Epithelial cell of proximal tubule (primary cell): Measurements from ENCODE around the gene SRP19. TPM values are rescaled to one million over a fixed set of nuclear protein-coding genes. Genes with fewer than 3 reads are reported as not detected.

Source experiments
- DNase-seq: peaks from one replicate; pipeline ENCODE4 v3.0.0-alpha.2; 2011; ENCODE audit warnings: low read depth
- H3K4me3 ChIP-seq: 2 replicates; pipeline ENCODE4 v1.5.1; 2011; ENCODE audit warnings: low read depth, mild to moderate bottlenecking, low read length
- total RNA-seq: library from RNA; depleted of rRNA; stranded (reverse); fragments of >200 nt; gene quantifications from 2 replicates; pipeline ENCODE4 v1.2.3, GENCODE V29; 2015
- TF ChIP-seq, protein P1 (sequence below): conservative IDR thresholded peaks from 2 replicates; pipeline ENCODE4 v1.5.1; 2012; ENCODE audit warnings: low read depth, mild to moderate bottlenecking, low read length

The SRP19 gene
- total RNA-seq, 1 donor from 2014 or later = 75.1 TPM

- no peak overlapping the region for H3K4me3 ChIP-seq
- TF ChIP-seq, protein P1, sequence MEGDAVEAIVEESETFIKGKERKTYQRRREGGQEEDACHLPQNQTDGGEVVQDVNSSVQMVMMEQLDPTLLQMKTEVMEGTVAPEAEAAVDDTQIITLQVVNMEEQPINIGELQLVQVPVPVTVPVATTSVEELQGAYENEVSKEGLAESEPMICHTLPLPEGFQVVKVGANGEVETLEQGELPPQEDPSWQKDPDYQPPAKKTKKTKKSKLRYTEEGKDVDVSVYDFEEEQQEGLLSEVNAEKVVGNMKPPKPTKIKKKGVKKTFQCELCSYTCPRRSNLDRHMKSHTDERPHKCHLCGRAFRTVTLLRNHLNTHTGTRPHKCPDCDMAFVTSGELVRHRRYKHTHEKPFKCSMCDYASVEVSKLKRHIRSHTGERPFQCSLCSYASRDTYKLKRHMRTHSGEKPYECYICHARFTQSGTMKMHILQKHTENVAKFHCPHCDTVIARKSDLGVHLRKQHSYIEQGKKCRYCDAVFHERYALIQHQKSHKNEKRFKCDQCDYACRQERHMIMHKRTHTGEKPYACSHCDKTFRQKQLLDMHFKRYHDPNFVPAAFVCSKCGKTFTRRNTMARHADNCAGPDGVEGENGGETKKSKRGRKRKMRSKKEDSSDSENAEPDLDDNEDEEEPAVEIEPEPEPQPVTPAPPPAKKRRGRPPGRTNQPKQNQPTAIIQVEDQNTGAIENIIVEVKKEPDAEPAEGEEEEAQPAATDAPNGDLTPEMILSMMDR = no peak
- no peak for DNase-seq
Measured at GRCh38 chr5:112906637-112907036, 45.5 kb downstream of the SRP19 start.

DNA sequence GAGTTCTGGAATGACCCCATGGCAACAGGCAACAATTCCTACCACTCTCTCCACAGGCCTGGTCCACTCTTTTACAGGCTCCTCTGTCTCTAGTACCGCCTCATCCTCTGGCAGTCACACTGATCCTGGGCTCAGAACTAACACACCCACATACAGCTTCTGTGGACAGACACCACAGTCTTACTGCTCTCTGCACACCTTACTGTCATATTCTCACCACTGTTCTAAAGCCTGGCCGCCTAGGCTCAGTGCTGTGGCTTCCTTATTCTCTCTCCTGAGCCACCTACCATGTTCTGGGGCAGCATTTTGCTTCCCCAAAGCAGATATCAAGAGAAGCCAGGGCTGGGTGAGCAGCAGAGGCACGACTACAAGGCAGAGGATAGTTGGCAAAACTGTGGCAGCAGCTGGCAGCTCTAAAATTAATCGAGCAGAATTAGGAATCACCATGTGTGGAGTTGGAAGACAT is 46.1 kb downstream of the SRP19 start:
- no peak for DNase-seq
- TF ChIP-seq, protein P1 = no peak

GRCh38 chr5:112908854-112909253 is 47.8 kb downstream of the SRP19 start:
- DNase-seq = peak; percentile 54
- TF ChIP-seq, protein P1 = no peak
- no peak overlapping the region for H3K4me3 ChIP-seq

More for the DNA sequence above, 46.1 kb downstream of the SRP19 start:
- no peak overlapping the region for H3K4me3 ChIP-seq

DNA sequence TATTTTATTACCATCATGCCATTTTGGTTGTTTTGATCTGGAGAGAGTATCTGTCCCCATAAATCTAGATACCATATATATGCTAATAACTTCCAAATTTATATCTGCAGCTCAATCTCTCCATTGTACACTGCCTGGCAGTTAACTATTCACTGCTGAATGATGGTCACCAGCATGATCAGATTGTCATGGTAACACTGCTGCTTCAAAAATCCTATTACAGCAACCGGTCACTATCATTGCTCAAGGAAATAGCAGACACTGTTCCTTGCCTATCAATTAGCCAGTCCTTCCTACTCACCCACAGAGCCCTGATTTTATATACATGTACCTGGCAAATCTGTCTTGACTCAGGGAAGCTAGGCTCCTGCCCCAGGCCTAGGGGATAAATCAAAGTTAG is 49.4 kb downstream of the SRP19 start:
- no peak overlapping the region for H3K4me3 ChIP-seq

GRCh38 chr5:112914584-112914983 is 53.5 kb downstream of the SRP19 start:
- TF ChIP-seq, protein P1 = no peak
- DNase-seq = no peak

More for the DNA sequence above, 49.4 kb downstream of the SRP19 start:
- no peak for DNase-seq
- TF ChIP-seq, protein P1 = no peak

GRCh38 chr5:112915831-112916230 is 54.7 kb downstream of the SRP19 start:
- no peak overlapping the region for H3K4me3 ChIP-seq
- TF ChIP-seq, protein P1 = no peak
- DNase-seq = no peak

More at GRCh38 chr5:112914584-112914983, 53.5 kb downstream of the SRP19 start:
- no peak overlapping the region for H3K4me3 ChIP-seq

DNA sequence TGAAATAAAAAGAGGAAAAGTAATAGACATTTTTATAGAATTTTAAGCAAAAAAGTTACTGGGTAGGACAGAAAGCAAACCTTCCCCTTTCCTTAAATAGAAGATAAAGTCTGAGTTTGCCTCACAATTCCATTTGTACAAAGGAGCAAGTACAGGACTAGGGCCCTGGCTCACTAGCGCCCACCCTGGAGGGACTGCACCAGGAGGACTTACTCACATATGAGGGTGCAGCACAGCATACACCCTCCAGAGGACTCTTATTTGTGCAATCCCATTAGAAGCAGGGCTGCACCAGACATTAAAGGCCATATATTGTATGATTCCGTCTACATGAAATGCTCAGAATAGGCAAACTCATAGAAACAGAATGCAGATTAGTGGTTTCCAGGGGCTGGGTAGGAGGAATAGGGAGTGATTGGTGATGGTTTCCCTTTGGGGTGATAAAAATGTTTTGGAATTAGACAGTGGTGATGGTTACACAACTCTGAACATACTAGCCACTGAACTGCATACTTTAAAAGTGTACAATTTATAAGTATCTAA is 56.4 kb downstream of the SRP19 start:
- no peak for DNase-seq
- TF ChIP-seq, protein P1 = peak; percentile 39
- no peak overlapping the region for H3K4me3 ChIP-seq
